Ishikawa (cell line): Measurements from ENCODE around the gene NLRC5.

Source experiments
- CEBPB ChIP-seq: IDR thresholded peaks from 2 replicates; pipeline ENCODE4 v1.6.1; 2012
- CREB1 ChIP-seq: IDR thresholded peaks from 2 replicates; pipeline ENCODE4 v1.6.1; 2012; ENCODE audit warnings: low read depth
- EGR1 ChIP-seq: IDR thresholded peaks from 2 replicates; pipeline ENCODE4 v1.6.1; 2012
- EP300 ChIP-seq: IDR thresholded peaks from 2 replicates; pipeline ENCODE4 v1.6.1; 2012; ENCODE audit warnings: borderline replicate concordance
- FOXM1 ChIP-seq: IDR thresholded peaks from 2 replicates; pipeline ENCODE4 v1.6.1; 2012; ENCODE audit warnings: low read depth, borderline replicate concordance
- MAX ChIP-seq: IDR thresholded peaks from 2 replicates; pipeline ENCODE4 v1.6.1; 2012
- NFIC ChIP-seq: IDR thresholded peaks from 2 replicates; pipeline ENCODE4 v1.6.1; 2012
- RAD21 ChIP-seq: IDR thresholded peaks from 2 replicates; pipeline ENCODE4 v1.6.1; 2012; ENCODE audit warnings: low read depth
- REST ChIP-seq: IDR thresholded peaks from 2 replicates; pipeline ENCODE4 v1.6.1; 2012; ENCODE audit warnings: low read depth, mild to moderate bottlenecking
- TAF1 ChIP-seq: IDR thresholded peaks from 2 replicates; pipeline ENCODE4 v1.6.1; 2012; ENCODE audit warnings: low read depth, mild to moderate bottlenecking
- TCF12 ChIP-seq: IDR thresholded peaks from 2 replicates; pipeline ENCODE4 v1.6.1; 2012; ENCODE audit warnings: low read depth
- TEAD4 ChIP-seq: IDR thresholded peaks from 2 replicates; pipeline ENCODE4 v1.6.1; 2012
- USF1 ChIP-seq: IDR thresholded peaks from 2 replicates; pipeline ENCODE4 v1.6.1; 2012
- YY1 ChIP-seq: IDR thresholded peaks from 2 replicates; pipeline ENCODE4 v1.6.1; 2012; ENCODE audit warnings: low read depth
- ZBTB7A ChIP-seq: IDR thresholded peaks from 2 replicates; pipeline ENCODE4 v1.6.1; 2012; ENCODE audit warnings: low read depth

The NLRC5 gene

GRCh38 chr16:57003439-57004386, 14.4 kb downstream of the NLRC5 start:
- no peak for TF ChIP-seq RAD21
- no peak for TF ChIP-seq TCF12
- TF ChIP-seq EGR1: no peak
- TF ChIP-seq FOXM1: no peak
- no peak for TF ChIP-seq YY1
- TF ChIP-seq TAF1: no peak
- no peak for TF ChIP-seq MAX
- no peak for TF ChIP-seq ZBTB7A
- no peak for TF ChIP-seq EP300
- TF ChIP-seq TEAD4: no peak

- TF ChIP-seq MAX (no peak), USF1 (no peak), EGR1 (no peak), YY1 (no peak), NFIC (no peak), REST (no peak), TEAD4 (no peak), ZBTB7A (no peak), FOXM1 (no peak), TCF12 (no peak), CEBPB (no peak), CREB1 (no peak), TAF1 (no peak), RAD21 (no peak), EP300 (no peak)
Measured at GRCh38 chr16:57004387-57005250, 15.3 kb downstream of the NLRC5 start.

GRCh38 chr16:57007050-57007449, 17.7 kb downstream of the NLRC5 start:
- no peak for TF ChIP-seq CREB1
- no peak for TF ChIP-seq REST
- no peak for TF ChIP-seq TCF12
- no peak for TF ChIP-seq EGR1
- TF ChIP-seq TAF1: no peak
- no peak for TF ChIP-seq TEAD4
- no peak for TF ChIP-seq NFIC
- TF ChIP-seq FOXM1: no peak
- no peak for TF ChIP-seq EP300
- no peak for TF ChIP-seq MAX
- no peak for TF ChIP-seq ZBTB7A
- no peak for TF ChIP-seq RAD21
- TF ChIP-seq USF1: no peak
- no peak for TF ChIP-seq CEBPB

- TF ChIP-seq NFIC (no peak), REST (no peak), FOXM1 (no peak)
Measured at GRCh38 chr16:57007530-57007929, 18.2 kb downstream of the NLRC5 start.
